Activated CD8-positive, alpha-beta T cell treated with anti-CD3 and anti-CD28 coated beads, Interleukin-2, amount 10 ng/mL, durations not matched to agents 7 days and 5 days (primary cell): Measurements from ENCODE around the gene WDR1. TPM values are rescaled to one million over a fixed set of nuclear protein-coding genes. Genes with fewer than 3 reads are reported as not detected.
A peak's percentile ranks its signal among the peaks of the same experiment; 100 is the strongest.

ENCODE experiments used
- ATAC-seq: fragments of 150-1000 bp; cut with Tn5 transposase; one replicate; pipeline ENCODE4 v1.10.0; 2021; ENCODE audit warnings: moderate library complexity
- CTCF ChIA-PET: fragments of 350-600 bp; sonication (Branson Sonifier 250); formaldehyde crosslinking; loops from one replicate; lab custom pipeline; 2021; ENCODE audit warnings: antibody characterized with exemption; lab: Charles Lee
- POLR2A ChIA-PET: fragments of 350-600 bp; sonication (Branson Sonifier 250); formaldehyde crosslinking; loops from one replicate; lab custom pipeline; 2021; ENCODE audit warnings: antibody characterized with exemption; lab: Charles Lee
- DNase-seq: peaks from one replicate; pipeline ENCODE4 v3.0.0-alpha.2; 2020
- H3K27ac Mint-ChIP-seq: one replicate; pipeline ENCODE4 v1.8.0; 2021; ENCODE audit warnings: mild to moderate bottlenecking, mixed read lengths
- H3K27me3 Mint-ChIP-seq: one replicate; pipeline ENCODE4 v1.8.0; 2021; ENCODE audit warnings: low read depth, mixed read lengths
- H3K36me3 Mint-ChIP-seq: one replicate; pipeline ENCODE4 v1.8.0; 2021; ENCODE audit warnings: low read depth, mixed read lengths
- H3K4me1 Mint-ChIP-seq: one replicate; pipeline ENCODE4 v1.8.0; 2021; ENCODE audit warnings: low read depth, mixed read lengths
- H3K4me3 Mint-ChIP-seq: one replicate; pipeline ENCODE4 v1.8.0; 2021; ENCODE audit warnings: mild to moderate bottlenecking, mixed read lengths
- H3K9me3 Mint-ChIP-seq: one replicate; pipeline ENCODE4 v1.8.0; 2022; ENCODE audit warnings: mixed read lengths; ENCODE audit not compliant: insufficient read depth
- total RNA-seq, 2 experiments: library from RNA; stranded (reverse); gene quantifications; one replicate each; pipeline ENCODE4 v1.2.3, GENCODE V29; 2021

WDR1 gene
- total RNA-seq, 2 experiments from 2014 or later = 516 to 550 TPM

DNA sequence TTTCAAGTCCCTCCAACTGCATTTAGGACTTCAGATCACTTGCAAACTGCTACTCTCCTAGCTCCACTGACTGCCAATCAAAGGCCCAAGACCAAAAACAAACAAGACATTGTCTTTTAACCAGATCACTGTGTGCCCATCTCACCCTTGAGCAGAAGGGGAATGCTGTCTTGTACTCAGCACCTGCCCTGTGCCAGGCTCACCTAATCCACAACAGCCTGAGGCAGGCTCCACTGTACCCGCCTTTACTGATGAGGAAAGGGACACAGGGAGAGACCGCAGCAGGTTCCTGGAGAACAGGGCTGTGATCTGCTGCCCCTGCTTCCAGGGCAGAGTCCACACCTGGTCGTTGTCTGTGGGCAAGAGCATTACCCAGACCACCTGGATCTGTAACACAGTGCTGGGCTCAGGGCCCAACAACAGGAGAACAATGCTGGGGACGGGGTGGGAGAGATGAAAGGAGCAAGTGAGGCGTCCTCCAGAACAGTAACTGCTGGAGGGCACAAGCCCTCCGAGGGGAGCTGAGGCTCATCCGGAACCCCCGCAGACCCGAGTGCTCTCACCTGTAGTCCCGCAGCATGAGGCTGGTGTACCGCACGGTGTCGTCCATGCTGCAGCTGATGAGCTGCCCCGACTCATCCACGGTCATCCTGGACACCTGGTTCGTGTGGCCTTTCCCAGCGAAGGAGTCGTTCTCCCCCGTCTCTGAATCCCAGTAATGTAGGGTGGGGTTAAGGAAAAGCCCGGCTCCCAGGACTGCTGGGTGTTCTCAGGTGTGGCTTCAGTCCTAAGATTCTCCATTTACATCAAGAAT lies 33.9 kb downstream of the WDR1 start:
- ChIA-PET CTCF (no interaction called here), POLR2A (interaction anchor here (1.6 kb wide), 1 partner anchor 12 kb away, joined by 4 read pairs; no protein-coding TSS in a partner anchor)
- ATAC-seq (no peak), DNase-seq (no peak)
- Mint-ChIP-seq H3K36me3 (peaks cover 73% of the 10 kb centered on the region), H3K27me3 (no peaks in the 10 kb centered on the region), H3K4me3 (no peak overlapping the region), H3K4me1 (no peaks in the 10 kb centered on the region), H3K9me3 (no peaks in the 10 kb centered on the region), H3K27ac (peak overlapping the region; percentile 49)

DNA sequence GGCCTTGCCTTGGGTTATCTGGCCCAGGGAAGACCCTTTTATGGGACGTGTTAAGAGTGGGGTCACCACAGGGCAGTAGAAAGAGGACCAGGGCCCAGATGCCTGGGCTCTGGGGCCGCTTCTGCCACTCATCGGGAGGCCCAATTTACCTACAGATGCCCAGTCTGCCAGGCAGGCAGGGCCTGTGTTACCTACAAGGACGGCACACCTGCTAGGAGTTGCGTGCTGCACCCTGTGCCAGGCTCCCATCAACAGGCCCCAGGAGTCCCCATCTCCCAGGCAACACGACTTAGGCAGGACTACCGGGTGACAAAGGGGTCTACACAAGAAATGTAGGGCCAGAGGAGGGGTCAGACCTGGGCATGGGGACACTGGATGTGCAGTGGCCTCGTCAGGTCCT lies 34.6 kb downstream of the WDR1 start:
- POLR2A ChIA-PET = no interaction called here
- no peaks in the 10 kb centered on the region for H3K4me1 Mint-ChIP-seq
- CTCF ChIA-PET = no interaction called here
- DNase-seq (no peak), ATAC-seq (no peak)
- no peaks in the 10 kb centered on the region for H3K27me3 Mint-ChIP-seq
- H3K4me3 Mint-ChIP-seq = no peak overlapping the region
- H3K27ac Mint-ChIP-seq = peak overlapping the region; percentile 49
- peaks cover 73% of the 10 kb centered on the region for H3K36me3 Mint-ChIP-seq
- H3K9me3 Mint-ChIP-seq = no peaks in the 10 kb centered on the region

DNA sequence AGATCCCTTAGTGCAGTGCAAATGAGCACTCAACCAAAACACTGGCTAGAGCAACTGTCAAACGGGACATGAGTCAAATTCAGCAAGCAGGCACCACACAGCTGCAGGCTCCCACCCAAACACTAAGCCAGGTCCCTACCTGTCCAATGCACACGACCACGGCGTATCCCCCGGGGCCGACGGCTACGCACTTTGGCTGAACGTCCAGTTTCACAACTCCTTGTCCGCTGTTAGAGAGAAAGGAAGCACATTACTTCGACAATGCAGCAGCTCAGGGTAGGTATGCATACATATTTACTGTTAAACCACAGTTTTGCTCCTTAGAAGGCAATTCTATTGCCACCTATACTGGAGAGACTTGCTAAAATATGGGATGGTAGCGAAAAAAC lies 35.4 kb downstream of the WDR1 start:
- ChIA-PET CTCF (no interaction called here), POLR2A (interaction anchor here (1.4 kb wide), 1 partner anchor 15 kb away, joined by 3 read pairs; no protein-coding TSS in a partner anchor)
- H3K27ac Mint-ChIP-seq = no peak overlapping the region
- H3K4me3 Mint-ChIP-seq = no peak overlapping the region
- no peak for DNase-seq
- H3K4me1 Mint-ChIP-seq = no peaks in the 10 kb centered on the region
- H3K9me3 Mint-ChIP-seq = no peaks in the 10 kb centered on the region
- H3K27me3 Mint-ChIP-seq = no peaks in the 10 kb centered on the region
- peaks cover 76% of the 10 kb centered on the region for H3K36me3 Mint-ChIP-seq
- ATAC-seq = no peak

GRCh38 chr4:10080589-10081217 lies 35.9 kb downstream of the WDR1 start:
- Mint-ChIP-seq H3K9me3 (no peaks in the 10 kb centered on the region), H3K27ac (no peak overlapping the region), H3K27me3 (no peaks in the 10 kb centered on the region), H3K4me1 (no peaks in the 10 kb centered on the region), H3K36me3 (peaks cover 77% of the 10 kb centered on the region), H3K4me3 (no peak overlapping the region)
- no peak for DNase-seq
- CTCF ChIA-PET = no interaction called here
- POLR2A ChIA-PET = interaction anchor here (1.4 kb wide), 1 partner anchor 15 kb away, joined by 3 read pairs; no protein-coding TSS in a partner anchor
- no peak for ATAC-seq

- peaks cover 78% of the 10 kb centered on the region for H3K36me3 Mint-ChIP-seq
- H3K4me3 Mint-ChIP-seq = no peak overlapping the region
- no peaks in the 10 kb centered on the region for H3K27me3 Mint-ChIP-seq
- ATAC-seq (no peak), DNase-seq (no peak)
- no peaks in the 10 kb centered on the region for H3K4me1 Mint-ChIP-seq
- H3K9me3 Mint-ChIP-seq = no peaks in the 10 kb centered on the region
- ChIA-PET POLR2A (interaction anchor here (1.4 kb wide), 1 partner anchor 16 kb away, joined by 3 read pairs; no protein-coding TSS in a partner anchor), CTCF (no interaction called here)
- no peak overlapping the region for H3K27ac Mint-ChIP-seq
Measured at GRCh38 chr4:10079912-10080588, 36.5 kb downstream of the WDR1 start.

- ChIA-PET CTCF (no interaction called here), POLR2A (no interaction called here)
- H3K27me3 Mint-ChIP-seq = no peaks in the 10 kb centered on the region
- H3K36me3 Mint-ChIP-seq = peaks cover 79% of the 10 kb centered on the region
- H3K27ac Mint-ChIP-seq = no peak overlapping the region
- H3K4me1 Mint-ChIP-seq = no peaks in the 10 kb centered on the region
- no peaks in the 10 kb centered on the region for H3K9me3 Mint-ChIP-seq
- no peak overlapping the region for H3K4me3 Mint-ChIP-seq
- no peak for ATAC-seq
- no peak for DNase-seq
Measured at GRCh38 chr4:10079256-10079655, 37.3 kb downstream of the WDR1 start.

GRCh38 chr4:10078481-10079233 lies 37.9 kb downstream of the WDR1 start:
- no peak for DNase-seq
- POLR2A ChIA-PET = no interaction called here
- H3K4me1 Mint-ChIP-seq = no peaks in the 10 kb centered on the region
- peak overlapping the region; percentile 39 for H3K27ac Mint-ChIP-seq
- H3K4me3 Mint-ChIP-seq = no peak overlapping the region
- ATAC-seq = no peak
- CTCF ChIA-PET = no interaction called here
- peaks cover 82% of the 10 kb centered on the region for H3K36me3 Mint-ChIP-seq
- H3K9me3 Mint-ChIP-seq = no peaks in the 10 kb centered on the region
- H3K27me3 Mint-ChIP-seq = no peaks in the 10 kb centered on the region

DNA sequence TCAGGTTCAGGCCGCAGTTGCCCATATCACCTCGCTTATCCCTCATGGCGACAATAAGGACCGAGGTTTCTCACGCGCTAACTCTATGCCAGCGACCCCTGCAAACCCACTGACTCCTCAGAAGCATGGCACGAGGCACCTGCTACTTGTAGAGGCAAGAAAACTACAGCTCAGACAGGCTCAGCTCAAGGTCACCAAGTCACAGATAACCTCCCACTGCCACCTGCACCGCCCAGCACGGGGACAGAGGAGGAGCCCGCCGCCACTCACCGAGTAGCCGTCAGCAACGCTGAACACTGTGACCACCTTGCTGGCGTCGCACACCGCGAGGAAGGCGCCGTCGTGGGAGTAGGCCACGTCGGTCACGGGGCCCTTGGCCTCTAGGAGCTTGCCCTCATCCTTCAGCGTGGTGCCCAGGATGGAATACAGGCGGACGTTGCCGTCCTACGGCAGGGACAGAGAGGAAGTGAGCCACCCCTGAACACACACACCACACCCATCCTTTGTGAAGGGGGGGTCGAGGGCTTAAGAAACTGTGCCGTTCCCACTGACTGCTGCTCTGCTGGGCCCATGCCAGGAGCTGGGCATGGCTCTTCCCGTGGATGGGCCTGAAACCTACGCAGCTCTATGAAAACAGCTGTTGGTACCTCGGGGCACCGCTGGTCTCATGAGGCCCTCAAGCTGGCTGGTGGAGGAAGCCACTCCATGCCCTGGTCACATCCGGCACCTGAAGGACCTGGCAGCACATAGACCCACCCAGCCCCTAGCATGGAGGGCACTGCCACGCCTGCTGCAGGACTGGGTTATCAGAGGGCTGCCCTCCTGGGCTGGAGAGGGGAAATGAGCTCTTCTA lies 38.9 kb downstream of the WDR1 start:
- no peak overlapping the region for H3K27ac Mint-ChIP-seq
- ChIA-PET CTCF (no interaction called here), POLR2A (no interaction called here)
- no peaks in the 10 kb centered on the region for H3K27me3 Mint-ChIP-seq
- no peaks in the 10 kb centered on the region for H3K9me3 Mint-ChIP-seq
- DNase-seq (no peak), ATAC-seq (no peak)
- peaks cover 82% of the 10 kb centered on the region for H3K36me3 Mint-ChIP-seq
- no peak overlapping the region for H3K4me3 Mint-ChIP-seq
- H3K4me1 Mint-ChIP-seq = no peaks in the 10 kb centered on the region

GRCh38 chr4:10077076-10077475 lies 39.5 kb downstream of the WDR1 start:
- DNase-seq (no peak), ATAC-seq (no peak)
- no peaks in the 10 kb centered on the region for H3K4me1 Mint-ChIP-seq
- ChIA-PET CTCF (no interaction called here), POLR2A (no interaction called here)
- H3K36me3 Mint-ChIP-seq = peaks cover 80% of the 10 kb centered on the region
- no peaks in the 10 kb centered on the region for H3K27me3 Mint-ChIP-seq
- no peak overlapping the region for H3K27ac Mint-ChIP-seq
- no peaks in the 10 kb centered on the region for H3K9me3 Mint-ChIP-seq
- H3K4me3 Mint-ChIP-seq = no peak overlapping the region

DNA sequence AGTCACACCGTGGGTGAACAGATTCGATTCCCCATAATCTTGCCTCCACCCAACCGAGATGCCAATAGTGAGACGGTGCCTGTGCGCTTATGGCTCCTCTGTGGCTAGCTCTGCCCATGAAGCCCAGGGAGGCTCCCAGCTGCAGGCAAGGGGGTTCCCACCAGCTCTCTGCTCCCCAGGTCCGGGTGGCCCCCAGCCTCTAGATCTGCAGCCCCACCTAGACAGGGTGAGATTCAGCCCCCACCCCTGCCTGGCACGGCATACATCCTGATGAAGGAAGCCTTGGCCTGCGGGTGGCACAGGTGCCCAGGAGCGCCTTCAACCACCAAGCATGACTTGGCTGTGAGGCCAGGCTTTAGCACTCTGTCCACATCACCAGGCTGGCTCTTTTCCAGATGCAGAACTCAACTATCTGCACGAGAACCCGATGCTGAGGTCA lies 40.6 kb downstream of the WDR1 start:
- H3K27ac Mint-ChIP-seq = peak overlapping the region; percentile 50
- H3K36me3 Mint-ChIP-seq = peaks cover 80% of the 10 kb centered on the region
- no peaks in the 10 kb centered on the region for H3K9me3 Mint-ChIP-seq
- ChIA-PET POLR2A (no interaction called here), CTCF (no interaction called here)
- H3K4me3 Mint-ChIP-seq = no peak overlapping the region
- H3K27me3 Mint-ChIP-seq = no peaks in the 10 kb centered on the region
- no peak for ATAC-seq
- no peaks in the 10 kb centered on the region for H3K4me1 Mint-ChIP-seq
- no peak for DNase-seq
